NB4 (cell line): ENCODE results near the gene ARMC3.

ENCODE experiments used
- MAX ChIP-seq: IDR thresholded peaks from 2 replicates; pipeline ENCODE4 v1.6.1; 2011; ENCODE audit warnings: low read depth, low read length
- TF ChIP-seq, protein P1 (sequence below): IDR thresholded peaks from one replicate; pipeline ENCODE4 v1.5.1; 2012; ENCODE audit warnings: low read depth, low read length

- TF ChIP-seq, protein P1, sequence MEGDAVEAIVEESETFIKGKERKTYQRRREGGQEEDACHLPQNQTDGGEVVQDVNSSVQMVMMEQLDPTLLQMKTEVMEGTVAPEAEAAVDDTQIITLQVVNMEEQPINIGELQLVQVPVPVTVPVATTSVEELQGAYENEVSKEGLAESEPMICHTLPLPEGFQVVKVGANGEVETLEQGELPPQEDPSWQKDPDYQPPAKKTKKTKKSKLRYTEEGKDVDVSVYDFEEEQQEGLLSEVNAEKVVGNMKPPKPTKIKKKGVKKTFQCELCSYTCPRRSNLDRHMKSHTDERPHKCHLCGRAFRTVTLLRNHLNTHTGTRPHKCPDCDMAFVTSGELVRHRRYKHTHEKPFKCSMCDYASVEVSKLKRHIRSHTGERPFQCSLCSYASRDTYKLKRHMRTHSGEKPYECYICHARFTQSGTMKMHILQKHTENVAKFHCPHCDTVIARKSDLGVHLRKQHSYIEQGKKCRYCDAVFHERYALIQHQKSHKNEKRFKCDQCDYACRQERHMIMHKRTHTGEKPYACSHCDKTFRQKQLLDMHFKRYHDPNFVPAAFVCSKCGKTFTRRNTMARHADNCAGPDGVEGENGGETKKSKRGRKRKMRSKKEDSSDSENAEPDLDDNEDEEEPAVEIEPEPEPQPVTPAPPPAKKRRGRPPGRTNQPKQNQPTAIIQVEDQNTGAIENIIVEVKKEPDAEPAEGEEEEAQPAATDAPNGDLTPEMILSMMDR, result no peak
- TF ChIP-seq MAX, result no peak
Measured at GRCh38 chr10:22992075-22992474, 64.2 kb downstream of the ARMC3 start.
